GM15510 (cell line): ENCODE results near the gene ZNF362.

Source experiments
- POLR2A ChIP-seq: IDR thresholded peaks from 3 replicates; pipeline ENCODE4 v1.6.1; 2011; ENCODE audit warnings: borderline replicate concordance; ENCODE audit not compliant: insufficient read length; ENCODE audit errors: extremely low read depth

ZNF362 gene

DNA sequence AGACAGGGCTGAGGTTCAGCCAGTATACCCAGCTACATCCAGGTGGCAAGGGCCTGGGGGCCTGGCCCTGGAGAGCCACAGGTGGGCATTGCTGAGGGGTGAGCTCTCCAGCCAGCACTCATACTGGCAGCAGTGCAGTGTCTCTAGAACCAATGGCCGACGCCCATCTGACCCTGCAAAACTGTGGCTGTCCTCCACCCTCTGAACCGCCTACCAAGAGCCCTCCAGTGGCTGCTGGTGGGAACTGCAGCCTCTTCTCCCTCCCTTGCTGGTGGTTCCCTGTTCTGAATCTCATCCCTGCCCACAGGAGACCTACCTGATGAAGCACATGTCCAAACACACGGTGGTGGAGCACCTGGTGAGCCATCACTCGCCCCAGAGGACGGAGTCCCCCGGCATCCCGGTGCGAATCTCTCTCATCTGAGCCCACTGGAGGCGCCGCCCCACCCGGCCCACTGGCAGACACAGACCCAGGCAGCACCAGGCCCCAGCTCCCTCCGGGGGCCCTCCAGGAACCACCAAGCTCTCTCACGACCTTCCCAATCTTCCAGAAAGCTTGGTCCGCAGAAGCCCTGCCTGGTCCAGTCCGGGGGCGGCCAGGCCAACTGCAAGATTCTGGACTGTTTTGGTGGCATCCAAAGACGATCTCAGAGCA, 42.5 kb downstream of the ZNF362 start:
- TF ChIP-seq POLR2A, result no peak

DNA sequence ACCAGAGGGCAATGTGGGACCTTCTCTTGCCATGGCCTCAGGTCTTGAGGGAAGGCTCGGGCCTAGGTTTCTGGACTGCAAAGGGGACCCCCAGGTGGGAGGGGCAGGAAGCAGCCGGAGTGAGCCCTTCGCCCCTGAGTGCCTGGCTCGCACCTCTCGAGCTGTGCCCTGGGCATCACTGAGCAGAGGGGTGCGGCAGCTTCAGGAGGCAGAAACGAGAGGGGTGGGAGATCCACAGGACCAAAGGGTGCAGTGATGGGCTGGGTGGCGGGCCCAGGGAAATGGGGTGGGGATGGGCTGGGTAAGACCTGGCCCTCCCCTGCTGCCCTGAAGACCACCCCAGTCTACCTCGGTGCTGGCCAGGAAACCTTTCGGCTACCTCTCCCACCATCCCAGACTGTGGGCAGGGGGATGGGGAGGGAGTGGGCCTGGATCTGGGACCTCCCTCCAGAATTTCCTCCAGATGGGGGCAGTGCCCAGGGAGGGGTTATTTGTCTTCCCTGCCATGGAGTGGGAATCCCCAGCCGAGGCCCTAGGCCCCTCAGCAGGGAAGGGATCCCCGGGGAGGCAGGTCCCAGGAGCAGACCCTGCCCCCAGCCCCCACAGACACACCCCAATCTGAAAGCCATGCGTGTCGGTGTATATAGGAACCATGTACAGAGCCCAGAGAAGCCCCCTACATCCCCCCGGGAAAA, 43.3 kb downstream of the ZNF362 start:
- TF ChIP-seq POLR2A, result no peak

DNA sequence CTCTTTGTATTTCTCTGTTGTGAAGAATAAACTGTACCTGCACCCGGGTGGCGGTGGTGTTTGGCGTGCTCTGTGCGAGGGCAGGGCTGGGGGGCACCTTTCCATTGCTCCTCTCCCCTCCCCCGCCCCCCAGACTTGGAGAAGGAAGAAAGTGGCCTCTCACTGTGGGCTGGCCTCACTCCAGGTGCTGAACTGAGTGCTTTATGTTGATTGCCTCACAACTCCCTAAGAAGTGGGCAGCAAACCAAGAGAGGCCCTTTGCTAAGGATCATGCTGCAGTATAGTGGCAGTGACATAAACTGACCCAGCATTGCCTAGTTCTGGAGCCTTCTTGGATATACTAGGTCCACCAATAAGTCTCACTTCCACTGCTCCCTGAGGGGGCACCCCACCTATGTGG, 44.4 kb downstream of the ZNF362 start:
- TF ChIP-seq POLR2A, result no peak

DNA sequence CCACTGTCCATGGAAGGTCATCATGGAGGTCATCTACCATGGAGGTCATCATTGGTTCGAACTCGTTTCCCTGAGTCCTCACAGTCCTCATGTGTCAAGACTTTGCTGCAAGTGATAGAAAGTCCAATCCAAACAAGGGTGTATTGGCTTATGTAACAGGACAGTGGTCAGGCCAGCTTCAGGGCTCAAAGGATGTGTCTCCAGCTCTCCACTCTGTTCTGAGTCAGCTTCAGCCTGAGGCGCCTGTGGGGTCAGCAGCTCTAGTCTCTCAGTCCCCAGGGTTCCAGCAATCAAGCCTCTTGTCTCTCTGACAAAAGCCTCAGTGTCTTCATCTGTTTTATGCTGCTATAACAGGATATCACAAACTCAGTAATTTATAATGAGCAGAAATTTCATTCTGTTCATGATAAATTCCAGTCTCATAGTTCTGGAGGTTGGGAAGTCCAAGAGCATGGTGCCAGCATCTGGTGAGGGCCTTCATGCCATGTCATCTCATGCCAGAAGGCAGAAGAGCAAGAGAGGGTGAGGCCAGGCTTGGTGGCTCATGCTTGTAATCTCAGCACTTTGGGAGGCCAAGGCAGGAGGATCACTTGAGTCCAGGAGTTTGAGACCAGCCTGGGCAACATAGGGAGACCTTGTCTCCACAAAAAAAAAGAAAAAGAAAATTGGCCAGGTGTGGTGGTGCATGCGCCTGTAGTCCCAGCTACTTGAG, 45.1 kb downstream of the ZNF362 start:
- TF ChIP-seq POLR2A, result no peak

DNA sequence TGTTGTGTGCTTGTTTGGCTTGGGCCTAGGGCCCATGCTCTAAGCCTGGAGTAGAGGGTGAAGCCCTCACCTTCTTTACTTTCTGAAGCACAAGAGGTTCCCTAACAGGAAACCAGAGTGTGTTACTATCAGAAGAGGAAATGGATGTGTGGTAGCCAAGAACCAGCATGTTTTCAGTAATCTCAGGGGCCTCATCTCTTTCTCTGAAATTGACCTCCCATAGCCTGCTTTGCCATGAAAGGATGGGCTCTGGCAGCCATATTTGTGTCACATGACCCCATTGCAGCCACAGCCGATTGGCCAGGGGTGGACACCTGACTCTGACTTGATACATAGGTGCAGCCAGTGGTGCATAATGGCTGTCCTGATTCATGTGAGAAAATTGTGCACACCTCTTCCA, 46.0 kb downstream of the ZNF362 start:
- TF ChIP-seq POLR2A, result no peak

DNA sequence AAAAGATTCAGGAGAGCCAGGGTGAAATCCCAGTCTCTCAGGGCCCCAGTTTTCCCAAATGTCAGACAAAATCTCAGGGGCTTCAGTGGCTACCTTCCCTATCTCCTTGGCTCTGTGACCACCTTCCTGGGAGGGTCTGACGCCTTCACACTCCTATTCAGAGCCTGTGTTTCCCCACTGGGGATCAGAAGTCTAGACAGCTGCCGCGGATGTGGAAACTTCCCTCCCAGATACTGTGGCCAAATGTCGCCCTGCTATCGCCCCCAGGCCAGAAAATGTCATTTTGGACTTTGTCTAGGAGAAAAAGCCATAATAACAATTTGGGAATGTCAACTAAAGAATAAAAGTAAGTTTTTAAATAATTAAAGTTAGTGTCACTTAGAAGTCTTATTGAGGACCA, 48.7 kb downstream of the ZNF362 start:
- no peak for TF ChIP-seq POLR2A

DNA sequence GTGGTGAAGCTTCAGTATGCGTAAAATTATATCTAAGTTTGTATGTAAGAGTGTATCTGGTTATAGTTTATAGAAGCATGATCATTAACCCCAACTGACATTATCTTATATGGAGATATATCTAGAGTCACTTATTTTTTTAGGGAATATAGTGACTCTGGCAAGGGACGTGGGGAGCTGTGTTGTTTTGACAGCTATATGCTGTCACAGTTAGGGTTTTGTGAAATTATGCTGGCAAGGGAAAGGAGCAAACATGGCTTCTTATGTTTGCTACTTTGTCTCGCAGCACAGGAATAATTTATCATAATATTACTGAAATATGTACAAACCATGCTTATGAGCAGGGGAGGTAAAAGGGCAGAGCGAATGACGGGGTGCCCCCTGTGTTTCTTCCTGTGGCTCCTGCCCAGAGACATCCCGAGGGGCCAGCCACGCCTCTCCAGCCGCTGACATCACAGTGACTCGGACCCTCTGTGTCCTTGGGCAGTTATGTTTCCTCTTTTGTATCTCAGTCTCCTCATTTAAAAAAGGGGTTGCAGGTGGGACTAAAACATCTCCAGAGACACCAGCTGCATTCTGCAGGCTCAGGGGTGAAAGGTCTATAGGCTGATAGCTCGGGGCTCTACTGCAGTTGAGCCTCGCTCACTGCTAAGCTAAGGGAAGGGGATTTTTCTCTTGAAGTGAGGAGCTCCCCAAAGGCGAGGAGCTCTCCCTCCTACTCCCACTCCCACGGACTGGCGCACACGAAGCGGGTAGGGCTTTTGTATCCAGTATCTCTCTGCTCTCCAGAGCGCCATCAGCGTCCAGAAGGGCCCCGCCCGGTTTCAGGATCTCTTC, 49.7 kb downstream of the ZNF362 start:
- no peak for TF ChIP-seq POLR2A

DNA sequence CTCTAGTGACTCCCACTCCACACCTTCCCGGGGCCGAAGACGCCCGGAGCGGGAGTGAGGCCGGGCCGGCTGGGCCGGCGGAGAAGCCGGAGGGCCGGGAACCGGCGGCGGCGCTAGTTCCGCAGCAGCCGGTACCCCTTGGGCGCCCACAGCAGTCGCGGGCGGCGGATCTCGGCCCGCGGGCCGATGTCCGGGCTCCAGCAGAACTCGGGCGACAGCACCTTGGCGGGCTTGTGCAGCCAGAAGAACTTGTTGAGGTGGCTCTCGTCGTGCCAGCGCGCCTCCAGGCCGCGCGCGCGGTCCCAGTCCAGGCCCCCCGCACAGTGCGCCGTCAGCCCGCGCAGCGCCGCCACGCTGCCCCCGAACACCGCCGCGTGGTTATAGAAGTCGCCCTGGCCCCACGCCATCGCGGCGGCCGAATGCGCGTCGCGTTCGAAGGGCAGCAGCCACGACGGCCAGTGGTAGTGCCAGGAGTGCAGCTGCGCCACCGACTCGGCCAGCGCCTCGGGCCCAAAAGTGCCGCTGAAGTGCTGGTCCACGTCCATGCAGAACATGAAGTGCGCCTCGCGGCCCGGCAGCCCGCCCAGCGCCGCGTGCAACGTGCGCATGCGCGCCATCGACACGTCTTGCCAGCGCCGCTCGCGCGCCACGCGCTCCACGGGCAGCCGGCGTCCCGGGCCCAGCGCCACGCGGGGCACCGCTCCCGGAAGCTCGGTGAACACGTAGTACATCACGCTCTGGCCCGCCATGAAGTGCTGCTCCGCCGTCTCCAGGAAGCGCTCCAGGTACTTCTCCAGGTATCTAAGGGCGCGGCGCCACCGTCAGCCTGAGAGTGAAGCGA, 50.6 kb downstream of the ZNF362 start:
- no peak for TF ChIP-seq POLR2A

DNA sequence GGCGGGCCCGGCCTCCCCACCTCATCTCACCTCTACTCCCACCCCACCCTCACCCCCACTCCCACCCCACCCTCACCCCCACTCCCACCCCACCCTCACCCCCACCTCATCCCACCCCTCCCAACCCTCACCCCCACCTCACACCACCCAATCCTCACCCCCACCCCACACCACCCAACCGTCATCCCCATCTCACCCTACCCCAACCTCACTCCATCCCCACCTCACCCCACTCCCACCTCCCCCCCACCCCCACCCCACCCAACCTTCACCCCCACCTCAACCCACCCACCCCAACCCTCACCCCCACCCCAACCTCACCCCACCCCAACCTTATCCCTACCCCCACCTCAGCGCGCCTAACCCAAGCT, 51.2 kb downstream of the ZNF362 start:
- no peak for TF ChIP-seq POLR2A

DNA sequence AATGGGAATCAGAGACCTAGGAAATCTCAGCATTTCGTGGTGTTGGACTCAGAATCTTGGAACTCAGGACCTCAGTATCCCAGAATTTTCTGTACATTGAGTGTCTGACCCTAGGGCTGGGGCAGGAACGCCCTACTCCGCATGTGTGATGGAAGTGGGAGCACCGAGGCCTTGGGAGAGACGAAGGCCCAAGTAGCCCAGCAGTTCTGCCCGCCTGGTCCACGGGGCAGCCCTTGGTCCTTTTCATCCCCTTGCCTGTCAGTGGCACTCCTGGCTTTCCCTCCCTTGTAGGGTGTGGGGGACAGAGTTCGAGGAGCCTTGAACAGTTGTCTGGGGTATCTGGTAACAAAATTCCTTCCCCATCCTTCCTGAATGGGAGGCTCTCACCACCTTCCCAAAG, 54.4 kb downstream of the ZNF362 start:
- no peak for TF ChIP-seq POLR2A

DNA sequence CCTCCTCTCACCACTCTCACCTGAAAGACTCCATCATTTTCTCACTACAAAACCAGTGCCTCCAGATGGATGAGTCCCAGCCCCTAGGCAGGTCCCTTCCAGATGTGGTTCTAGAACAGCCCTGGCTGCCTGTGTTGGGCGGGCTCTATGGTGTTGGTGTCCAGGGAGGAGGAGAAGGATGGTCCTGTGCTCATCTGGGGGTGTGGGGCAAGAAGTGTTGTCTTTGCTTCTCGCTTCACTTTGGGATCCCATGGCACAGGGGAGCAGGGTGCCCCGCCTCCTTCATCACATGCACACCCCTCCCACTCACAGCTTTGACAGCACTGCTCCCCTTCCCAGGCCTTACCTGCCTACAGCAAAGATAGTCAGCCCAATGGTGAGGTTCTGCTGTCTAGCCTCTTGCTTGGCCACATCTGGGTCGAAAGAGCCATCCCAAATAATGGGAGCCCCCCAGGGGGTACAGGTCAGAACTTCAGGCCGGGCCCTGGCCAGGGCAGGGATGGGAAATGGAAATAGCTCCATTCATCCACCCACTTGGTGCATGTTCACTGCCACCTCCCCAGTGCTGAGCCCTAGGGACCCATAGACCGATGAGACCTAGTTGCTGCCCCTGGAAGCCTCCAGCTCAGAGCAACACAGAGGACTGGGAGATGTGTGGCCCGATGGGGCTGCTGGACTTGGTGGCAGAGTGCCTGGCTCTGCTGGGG, 55.6 kb downstream of the ZNF362 start:
- no peak for TF ChIP-seq POLR2A

DNA sequence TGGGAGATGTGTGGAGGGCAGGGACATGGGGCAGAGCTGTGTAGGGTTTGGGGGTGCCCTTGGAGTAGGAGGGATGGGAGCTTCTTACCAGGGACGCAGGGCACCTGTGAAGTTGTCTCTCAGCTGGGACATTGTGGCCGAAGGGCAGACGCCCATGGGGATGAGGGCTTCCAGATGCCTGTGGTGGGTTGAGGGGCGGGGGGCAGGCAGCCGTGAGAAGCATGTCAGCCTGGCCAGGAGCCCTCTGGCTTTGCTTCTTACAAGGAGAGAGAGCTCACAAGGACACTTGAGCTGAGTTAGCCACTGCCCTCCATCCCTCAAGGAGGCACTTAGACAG, 56.1 kb downstream of the ZNF362 start:
- TF ChIP-seq POLR2A, result no peak

DNA sequence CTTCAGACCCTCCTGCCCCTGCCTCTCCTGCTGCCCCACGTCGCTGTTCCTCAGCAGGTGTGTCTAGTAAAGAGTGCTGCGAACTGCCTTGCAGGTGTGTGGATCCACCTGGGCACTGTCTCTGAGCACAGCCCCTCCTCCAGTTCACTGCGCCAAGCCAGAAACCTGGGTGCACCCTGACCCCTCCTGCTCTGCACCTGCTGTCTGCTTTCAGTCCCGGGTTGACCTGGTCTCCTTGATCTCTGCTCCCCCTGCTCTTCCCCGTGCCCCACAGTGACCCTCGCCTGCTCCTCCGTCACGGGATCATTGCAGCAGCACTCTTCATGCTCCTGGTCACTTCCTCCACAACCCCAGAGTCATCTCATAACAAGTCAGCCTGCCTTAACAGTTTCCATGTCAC, 58.1 kb downstream of the ZNF362 start:
- no peak for TF ChIP-seq POLR2A

DNA sequence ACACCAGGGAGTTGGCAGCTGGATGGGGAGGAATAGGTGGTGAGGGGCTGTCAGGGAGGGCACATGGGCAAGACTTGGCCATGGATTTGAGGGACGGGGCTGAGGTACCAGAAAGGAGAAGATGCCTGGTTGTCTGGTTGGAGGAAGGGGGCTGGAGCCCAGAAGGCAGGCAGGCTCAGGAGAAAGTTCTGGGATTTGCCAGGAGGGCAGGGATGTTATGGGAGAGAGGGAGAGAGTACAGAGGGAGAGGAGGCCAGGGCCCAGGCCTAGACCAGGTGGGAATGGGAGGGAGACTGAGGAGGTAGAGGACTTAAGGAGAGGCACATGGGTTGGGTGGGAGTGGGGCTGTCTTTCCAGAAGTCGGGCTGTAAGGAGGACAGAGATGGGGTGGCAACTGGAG, 60.3 kb downstream of the ZNF362 start:
- no peak for TF ChIP-seq POLR2A
